Measurements from ENCODE around the gene RAPH1. TPM values are rescaled to one million over a fixed set of nuclear protein-coding genes. Genes with fewer than 3 reads are reported as not detected.

Gene RAPH1
- total RNA-seq, 1 experiment from 2014 or later: 114 TPM

DNA sequence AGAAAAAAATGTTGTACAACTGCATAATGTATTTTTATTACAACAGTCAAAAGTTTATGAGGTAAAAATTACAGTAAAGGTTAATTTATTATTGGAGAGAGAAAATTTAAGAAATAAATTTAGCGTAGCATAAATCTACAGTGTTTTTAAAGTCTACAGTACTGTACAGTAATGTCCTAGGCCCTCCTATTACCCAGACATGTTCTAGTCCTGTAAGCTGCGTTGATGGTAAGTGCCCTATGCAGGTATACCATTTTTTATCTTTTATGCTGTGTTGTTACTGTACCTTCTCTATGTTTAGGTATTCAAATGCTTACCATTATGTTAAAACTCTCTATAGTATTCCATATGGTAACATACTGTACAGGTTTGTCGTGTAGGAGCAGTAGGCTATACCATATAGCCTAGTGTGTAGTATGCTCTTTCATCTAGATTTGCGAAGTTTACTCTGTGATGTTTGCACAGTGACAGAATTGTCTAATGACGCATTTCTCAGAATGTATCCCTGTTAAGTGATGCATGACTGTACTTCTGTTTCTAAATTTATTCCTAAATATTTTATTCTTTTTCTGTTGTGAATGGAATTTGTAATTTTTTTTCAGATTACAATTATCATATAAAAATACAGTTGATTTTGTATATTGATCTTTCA is 182.4 kb downstream of the RAPH1 start:
- BruUV-seq (replicated peaks): no TSS peak

DNA sequence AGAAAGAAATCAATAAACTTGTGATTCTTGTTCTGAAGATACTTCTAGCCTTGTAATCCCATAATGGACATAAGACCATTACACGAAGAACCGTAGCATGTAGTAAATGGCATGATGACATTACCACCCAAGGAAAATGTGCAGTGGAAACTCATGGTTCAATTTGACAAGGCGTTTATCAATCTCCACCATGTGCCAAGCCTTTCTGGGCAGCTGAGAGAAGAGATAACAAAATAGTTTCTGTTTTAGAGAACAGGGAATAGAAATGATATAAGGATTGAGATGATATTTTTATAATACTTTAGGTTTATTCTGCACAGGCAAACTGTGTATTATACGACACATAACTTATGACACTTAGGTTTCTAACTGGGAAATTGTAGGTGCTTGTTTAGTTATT is 187.7 kb downstream of the RAPH1 start:
- no peak overlapping the region for H3K4me3 Mint-ChIP-seq (ENCODE audit: unreplicated experiment)
- H3K27ac Mint-ChIP-seq (ENCODE audit: unreplicated experiment): no peak overlapping the region
- H3K9me3 Mint-ChIP-seq (ENCODE audit: unreplicated experiment): no peaks in the 10 kb centered on the region
- H3K27me3 ChIP-seq (replicated peaks; ENCODE audit: control insufficient read depth, insufficient read depth, low read length): no peaks in the 10 kb centered on the region
- no peak for TF ChIP-seq CTCF (IDR thresholded peaks at IDR 0.05; ENCODE audit: insufficient read depth in 1 of 2, low read depth in 1 of 2, low read length in 1 of 2, severe bottlenecking in 1 of 2, unreplicated experiment in 1 of 2)
- no peak overlapping the region for H3K4me3 ChIP-seq (ENCODE audit: low read depth, low read length)
- BruUV-seq (replicated peaks): no TSS peak
- CTCF ChIA-PET: no interaction called here
- POLR2A ChIA-PET: no interaction called here
- peaks cover 11% of the 10 kb centered on the region for H3K4me1 Mint-ChIP-seq (ENCODE audit: low read depth, unreplicated experiment)
- no peaks in the 10 kb centered on the region for H3K4me1 ChIP-seq
- no peak for DNase-seq
- intact Hi-C loops (cut with micrococcal nuclease; ENCODE audit: unreplicated experiment): no loop called here
- H3K9me3 ChIP-seq: no peaks in the 10 kb centered on the region
- peaks cover 3% of the 10 kb centered on the region; the same call in 1 of the 2 replicates for H3K36me3 ChIP-seq (ENCODE audit: control insufficient read depth, insufficient read depth, low read length)
- H3K27me3 Mint-ChIP-seq (ENCODE audit: insufficient read depth, unreplicated experiment): no peaks in the 10 kb centered on the region
- H3K36me3 Mint-ChIP-seq (ENCODE audit: insufficient read depth, unreplicated experiment): peaks cover 16% of the 10 kb centered on the region

More for the DNA sequence above, 182.4 kb downstream of the RAPH1 start:
- TF ChIP-seq CTCF (IDR thresholded peaks at IDR 0.05; ENCODE audit: insufficient read depth in 1 of 2, low read depth in 1 of 2, low read length in 1 of 2, severe bottlenecking in 1 of 2, unreplicated experiment in 1 of 2): no peak
- H3K27me3 Mint-ChIP-seq (ENCODE audit: insufficient read depth, unreplicated experiment): no peaks in the 10 kb centered on the region
- no peak for DNase-seq
- Histone ChIP-seq H3K4me3 (ENCODE audit: low read depth, low read length) (no peak overlapping the region), H3K36me3 (ENCODE audit: control insufficient read depth, insufficient read depth, low read length) (no peaks in the 10 kb centered on the region), H3K9me3 (no peaks in the 10 kb centered on the region), H3K27me3 (replicated peaks; ENCODE audit: control insufficient read depth, insufficient read depth, low read length) (no peaks in the 10 kb centered on the region), H3K4me1 (no peaks in the 10 kb centered on the region)
- POLR2A ChIA-PET: no interaction called here
- H3K36me3 Mint-ChIP-seq (ENCODE audit: insufficient read depth, unreplicated experiment): peaks cover 6% of the 10 kb centered on the region
- CTCF ChIA-PET: no interaction called here
- peaks cover 10% of the 10 kb centered on the region for H3K4me1 Mint-ChIP-seq (ENCODE audit: low read depth, unreplicated experiment)
- no peak overlapping the region for H3K4me3 Mint-ChIP-seq (ENCODE audit: unreplicated experiment)
- H3K27ac Mint-ChIP-seq (ENCODE audit: unreplicated experiment): no peak overlapping the region
- no peaks in the 10 kb centered on the region for H3K9me3 Mint-ChIP-seq (ENCODE audit: unreplicated experiment)
- intact Hi-C loops (cut with micrococcal nuclease; ENCODE audit: unreplicated experiment): no loop called here

GRCh38 chr2:203346612-203347011 is 188.5 kb downstream of the RAPH1 start:
- DNase-seq: no peak
- CTCF ChIA-PET: no interaction called here
- no peak for TF ChIP-seq CTCF (IDR thresholded peaks at IDR 0.05; ENCODE audit: insufficient read depth in 1 of 2, low read depth in 1 of 2, low read length in 1 of 2, severe bottlenecking in 1 of 2, unreplicated experiment in 1 of 2)
- BruUV-seq (replicated peaks): no TSS peak
- Histone ChIP-seq H3K9me3 (no peaks in the 10 kb centered on the region), H3K4me1 (no peaks in the 10 kb centered on the region), H3K27me3 (replicated peaks; ENCODE audit: control insufficient read depth, insufficient read depth, low read length) (no peaks in the 10 kb centered on the region), H3K36me3 (ENCODE audit: control insufficient read depth, insufficient read depth, low read length) (peaks cover 3% of the 10 kb centered on the region; the same call in 1 of the 2 replicates), H3K4me3 (ENCODE audit: low read depth, low read length) (no peak overlapping the region)
- Mint-ChIP-seq H3K27ac (ENCODE audit: unreplicated experiment) (no peak overlapping the region), H3K4me3 (ENCODE audit: unreplicated experiment) (no peak overlapping the region), H3K36me3 (ENCODE audit: insufficient read depth, unreplicated experiment) (peaks cover 16% of the 10 kb centered on the region), H3K27me3 (ENCODE audit: insufficient read depth, unreplicated experiment) (no peaks in the 10 kb centered on the region), H3K4me1 (ENCODE audit: low read depth, unreplicated experiment) (peaks cover 7% of the 10 kb centered on the region), H3K9me3 (ENCODE audit: unreplicated experiment) (no peaks in the 10 kb centered on the region)
- intact Hi-C loops (cut with micrococcal nuclease; ENCODE audit: unreplicated experiment): no loop called here
- POLR2A ChIA-PET: no interaction called here

Measured in Caco-2 (cell line).